HEK293T (cell line): Measurements from ENCODE around the gene CDC25A.

ENCODE experiments used
- CTCF ChIA-PET: fragments of 350-600 bp; formaldehyde crosslinking; extraction: SDS; loops from one replicate; lab custom pipeline; 2021; ENCODE audit warnings: antibody characterized with exemption, inconsistent platforms; lab: Yijun Ruan, JAX
- POLR2A ChIA-PET: fragments of 350-600 bp; formaldehyde crosslinking; extraction: SDS; loops from one replicate; lab custom pipeline; 2020; ENCODE audit warnings: antibody characterized with exemption, inconsistent platforms; lab: Yijun Ruan, JAX
- DNase-seq: peaks from one replicate; pipeline ENCODE4 v3.0.0; 2012; ENCODE audit warnings: mixed read lengths; ENCODE audit errors: extremely low spot score
- ARNT ChIP-seq: fragments of 450-650 bp; IDR thresholded peaks from 2 replicates; pipeline ENCODE4 v1.6.1; 2017; ENCODE audit warnings: mild to moderate bottlenecking
- BHLHE40 ChIP-seq: fragments of 450-650 bp; IDR thresholded peaks from 2 replicates; pipeline ENCODE4 v1.6.1; 2016; ENCODE audit warnings: mild to moderate bottlenecking, moderate library complexity, borderline replicate concordance
- CTBP1 ChIP-seq: fragments of 450-650 bp; IDR thresholded peaks from 2 replicates; pipeline ENCODE4 v1.6.1; 2016; ENCODE audit warnings: borderline replicate concordance
- ELF4 ChIP-seq: fragments of 450-650 bp; IDR thresholded peaks from 2 replicates; pipeline ENCODE4 v1.6.1; 2017; ENCODE audit warnings: antibody characterized with exemption
- FOXA1 ChIP-seq: fragments of 450-650 bp; IDR thresholded peaks from 2 replicates; pipeline ENCODE4 v1.6.1; 2016; ENCODE audit warnings: mild to moderate bottlenecking
- FOXK2 ChIP-seq: fragments of 450-650 bp; IDR thresholded peaks from 2 replicates; pipeline ENCODE4 v1.6.1; 2016; ENCODE audit warnings: mild to moderate bottlenecking
- FOXM1 ChIP-seq: fragments of 450-650 bp; IDR thresholded peaks from 2 replicates; pipeline ENCODE4 v1.6.1; 2017; ENCODE audit warnings: mild to moderate bottlenecking, borderline replicate concordance
- HDGF ChIP-seq: fragments of 450-650 bp; IDR thresholded peaks from 2 replicates; pipeline ENCODE4 v1.6.1; 2017; ENCODE audit warnings: antibody characterized with exemption, borderline replicate concordance
- L3MBTL2 ChIP-seq: fragments of 450-650 bp; conservative IDR thresholded peaks from 2 replicates; pipeline ENCODE4 v1.6.1; 2016; ENCODE audit warnings: mild to moderate bottlenecking
- LEF1 ChIP-seq: fragments of 450-650 bp; IDR thresholded peaks from 2 replicates; pipeline ENCODE4 v1.6.1; 2017; ENCODE audit warnings: mild to moderate bottlenecking, borderline replicate concordance
- NFRKB ChIP-seq: fragments of 450-650 bp; IDR thresholded peaks from 2 replicates; pipeline ENCODE4 v1.6.1; 2016; ENCODE audit warnings: mild to moderate bottlenecking, moderate library complexity
- SP1 ChIP-seq: fragments of 450-650 bp; IDR thresholded peaks from 2 replicates; pipeline ENCODE4 v1.6.1; 2017
- SUZ12 ChIP-seq: fragments of 450-650 bp; IDR thresholded peaks from 2 replicates; pipeline ENCODE4 v1.6.1; 2016; ENCODE audit warnings: mild to moderate bottlenecking
- TARDBP ChIP-seq: fragments of 450-650 bp; IDR thresholded peaks from 2 replicates; pipeline ENCODE4 v1.6.1; 2016
- ZNF384 ChIP-seq: fragments of 450-650 bp; IDR thresholded peaks from 2 replicates; pipeline ENCODE4 v1.6.1; 2016
- TF ChIP-seq, protein P1 (sequence below): fragments of 450-650 bp; IDR thresholded peaks from 2 replicates; pipeline ENCODE4 v1.6.1; 2016

The CDC25A gene

DNA sequence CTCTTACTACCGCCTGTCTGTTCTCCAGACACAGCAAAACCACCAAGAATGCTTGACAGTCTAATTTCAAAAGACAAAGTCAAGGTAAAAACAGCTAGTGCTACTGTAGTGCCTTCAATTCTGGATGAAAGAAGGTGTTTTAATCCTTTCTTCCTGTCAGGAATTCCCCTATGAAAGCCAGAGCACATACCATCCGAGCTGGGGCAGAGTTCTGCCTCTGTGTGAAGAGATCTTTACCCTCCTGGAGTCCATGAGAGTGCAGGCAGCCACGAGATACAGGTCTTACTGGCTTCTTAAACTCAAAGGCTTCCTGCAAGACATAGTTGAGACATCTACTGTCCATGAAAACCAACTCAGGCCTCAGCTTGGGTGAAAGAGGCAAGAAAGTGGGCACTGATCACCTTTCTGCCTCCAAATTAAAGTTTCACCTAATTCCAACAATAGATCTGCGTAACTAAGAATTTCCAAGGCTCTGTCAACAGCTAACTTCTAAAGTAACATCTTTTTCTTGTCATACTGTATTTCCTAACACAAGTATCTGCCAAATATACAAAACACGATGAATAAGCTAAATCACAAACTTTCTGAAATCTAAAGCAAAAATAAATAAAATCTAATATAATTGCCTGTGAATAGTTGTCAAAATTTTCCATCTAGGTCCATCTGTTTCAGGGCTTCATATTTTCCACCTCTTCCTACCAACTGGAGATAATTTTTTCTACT, 7.5 kb downstream of the CDC25A start:
- ChIA-PET POLR2A (no interaction called here), CTCF (interaction anchor here (2.5 kb wide), 1 partner anchor 22 kb away, joined by 10 read pairs; no protein-coding TSS in a partner anchor)
- DNase-seq = no peak
- TF ChIP-seq FOXK2 (no peak), BHLHE40 (no peak), FOXM1 (no peak), ZNF384 (no peak)
- TF ChIP-seq, protein P1, sequence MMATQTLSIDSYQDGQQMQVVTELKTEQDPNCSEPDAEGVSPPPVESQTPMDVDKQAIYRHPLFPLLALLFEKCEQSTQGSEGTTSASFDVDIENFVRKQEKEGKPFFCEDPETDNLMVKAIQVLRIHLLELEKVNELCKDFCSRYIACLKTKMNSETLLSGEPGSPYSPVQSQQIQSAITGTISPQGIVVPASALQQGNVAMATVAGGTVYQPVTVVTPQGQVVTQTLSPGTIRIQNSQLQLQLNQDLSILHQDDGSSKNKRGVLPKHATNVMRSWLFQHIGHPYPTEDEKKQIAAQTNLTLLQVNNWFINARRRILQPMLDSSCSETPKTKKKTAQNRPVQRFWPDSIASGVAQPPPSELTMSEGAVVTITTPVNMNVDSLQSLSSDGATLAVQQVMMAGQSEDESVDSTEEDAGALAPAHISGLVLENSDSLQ = no peak

DNA sequence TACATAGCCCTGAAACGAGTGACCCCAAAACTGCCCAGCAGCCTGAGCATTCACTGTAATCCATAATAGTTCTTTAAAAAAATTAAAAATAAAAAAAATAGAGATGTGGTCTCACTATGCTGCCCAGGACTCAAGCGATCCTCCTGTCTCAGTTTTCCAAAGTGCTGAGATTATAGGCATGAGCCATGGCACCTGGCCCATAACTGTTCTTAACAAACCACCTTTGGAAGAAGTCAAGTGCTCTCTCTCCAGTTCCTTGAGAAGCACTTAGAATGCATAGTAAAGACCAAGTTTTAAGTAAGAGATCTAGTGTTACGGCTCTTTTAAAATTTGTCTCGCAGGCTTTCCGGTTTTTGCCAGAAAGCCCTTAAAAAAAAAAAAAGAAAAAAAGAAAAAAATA, 8.2 kb downstream of the CDC25A start:
- TF ChIP-seq, protein P1 = no peak
- TF ChIP-seq BHLHE40 (no peak), FOXK2 (no peak), ARNT (no peak), TARDBP (no peak)
- CTCF ChIA-PET = no interaction called here
- DNase-seq = no peak
- POLR2A ChIA-PET = no interaction called here

DNA sequence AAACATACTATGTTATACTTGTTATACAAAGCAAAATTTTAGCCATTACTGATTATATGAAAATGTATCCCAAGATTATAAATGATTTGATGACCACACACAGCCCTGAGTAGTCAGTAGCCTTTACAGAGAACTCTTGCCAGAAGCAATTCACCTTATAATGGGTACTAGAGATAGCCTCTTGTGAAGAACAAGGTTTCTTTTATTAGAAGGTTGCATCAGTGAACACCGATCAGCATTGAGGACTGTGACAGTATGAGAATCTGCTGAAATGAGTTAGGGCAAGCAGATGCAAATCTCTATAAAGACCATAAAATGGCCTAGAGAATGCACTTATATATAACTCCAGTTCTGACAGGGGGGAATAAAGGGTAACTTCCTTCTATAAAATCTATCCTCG, 10.1 kb downstream of the CDC25A start:
- CTCF ChIA-PET = no interaction called here
- POLR2A ChIA-PET = interaction anchor here (3.8 kb wide), 1 partner anchor 9 kb away, joined by 11 read pairs; the partner anchor contains the start of gene CDC25A
- no peak for DNase-seq
- TF ChIP-seq CTBP1 (no peak), ELF4 (no peak), FOXM1 (no peak), FOXA1 (no peak), BHLHE40 (no peak), L3MBTL2 (no peak), ZNF384 (no peak), FOXK2 (no peak), ARNT (no peak), TARDBP (no peak), SUZ12 (no peak), NFRKB (no peak), SP1 (no peak), HDGF (no peak), LEF1 (no peak)
- TF ChIP-seq, protein P1 = no peak

DNA sequence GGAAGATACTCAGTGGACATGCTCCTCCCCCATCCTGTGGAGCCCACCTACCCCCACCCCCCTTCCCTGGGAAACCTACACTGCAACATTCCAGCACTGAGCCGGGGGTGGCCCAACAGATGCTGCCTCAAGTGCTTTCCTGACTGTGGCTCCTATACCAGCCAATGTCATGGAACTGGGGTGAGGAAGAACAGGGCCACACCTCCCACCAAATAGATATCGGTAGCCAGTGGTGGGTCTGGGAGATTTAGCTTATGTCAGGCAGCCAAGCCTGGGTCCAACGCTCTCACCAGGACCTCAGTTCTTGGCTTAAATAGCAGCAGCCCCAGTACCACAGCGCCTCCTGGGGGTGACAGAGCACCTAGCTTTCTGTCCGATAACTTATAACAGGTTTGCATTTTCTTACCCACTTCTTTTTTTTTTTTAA, 30.3 kb downstream of the CDC25A start:
- CTCF ChIA-PET = interaction anchor here (0.6 to 1.7 kb wide), 10 partner anchors 9 to 333 kb away, joined by 3 to 10 read pairs (median 4); no protein-coding TSS in a partner anchor
- POLR2A ChIA-PET = interaction anchor here (1.1 kb wide), 1 partner anchor 30 kb away, joined by 5 read pairs; the partner anchor contains the start of gene CDC25A
- DNase-seq = peak; percentile 72
- TF ChIP-seq TARDBP (no peak), ZNF384 (peak; percentile 48; the same call in 1 of the 2 replicates)

DNA sequence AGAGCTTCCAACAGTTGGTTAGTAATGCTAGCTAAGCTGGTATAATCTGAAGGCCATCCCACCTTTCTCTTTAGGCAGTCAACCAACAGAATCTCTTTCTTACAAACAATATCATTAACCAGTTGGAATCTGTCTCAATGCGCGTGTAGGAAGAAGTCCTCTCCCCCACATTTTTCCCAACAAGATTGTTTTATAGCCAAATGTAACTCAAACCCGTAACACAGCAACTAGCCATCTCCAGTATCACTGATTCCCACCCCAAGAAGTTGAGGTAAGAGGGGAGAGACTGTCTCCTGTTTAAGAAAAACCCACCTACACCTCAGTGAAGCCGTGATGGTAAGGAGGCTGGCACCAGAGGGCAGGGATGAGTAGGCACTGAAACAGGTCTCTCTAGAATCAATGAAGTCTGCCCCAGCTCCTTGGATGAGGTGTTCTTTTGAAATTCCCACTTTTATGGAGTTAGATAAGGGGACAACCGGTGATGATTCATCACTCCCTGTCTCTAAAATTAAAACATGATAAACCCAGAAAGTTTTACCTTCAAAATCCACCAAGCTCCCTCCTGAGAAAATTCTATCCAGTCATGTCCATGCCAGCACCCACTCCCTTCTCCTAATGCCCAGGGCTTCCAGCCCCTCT, 30.9 kb downstream of the CDC25A start:
- CTCF ChIA-PET = interaction anchor here (0.8 to 1.7 kb wide), 9 partner anchors 9 to 332 kb away, joined by 3 to 10 read pairs (median 4); no protein-coding TSS in a partner anchor
- DNase-seq = no peak
- no peak for TF ChIP-seq FOXA1
- TF ChIP-seq LEF1 = no peak
- TF ChIP-seq L3MBTL2 = no peak
- no peak for TF ChIP-seq ARNT
- TF ChIP-seq CTBP1 = no peak
- no peak for TF ChIP-seq FOXK2
- TF ChIP-seq SUZ12 = no peak
- TF ChIP-seq HDGF = no peak
- no peak for TF ChIP-seq NFRKB
- POLR2A ChIA-PET = interaction anchor here (1.1 kb wide), 1 partner anchor 31 kb away, joined by 5 read pairs; the partner anchor contains the start of gene CDC25A

DNA sequence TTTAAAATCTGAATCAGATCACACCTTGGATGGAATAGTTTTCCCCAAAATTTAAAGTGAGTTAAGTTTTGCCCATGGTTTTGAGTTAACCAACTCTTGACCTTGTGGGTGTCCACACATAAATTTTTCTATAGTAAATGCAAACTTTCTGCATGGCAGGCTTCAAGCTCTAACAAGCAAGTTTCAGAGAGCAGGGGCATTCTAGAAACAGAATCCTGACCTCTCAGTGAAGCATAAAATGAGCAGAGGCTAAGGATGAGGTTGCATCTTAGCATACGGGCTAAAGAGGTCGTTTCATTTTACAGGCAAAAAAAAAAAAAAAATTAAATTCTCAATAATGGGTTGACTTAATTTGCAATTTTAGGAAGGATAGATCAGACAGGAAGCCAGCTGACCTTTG, 32.1 kb downstream of the CDC25A start:
- ChIA-PET POLR2A (interaction anchor here (0.5 kb wide), 1 partner anchor 757 kb away, joined by 3 read pairs; no protein-coding TSS in a partner anchor), CTCF (interaction anchor here (0.7 to 1.2 kb wide), 2 partner anchors 306 to 634 kb away, joined by 3 read pairs; no protein-coding TSS in a partner anchor)
- TF ChIP-seq ELF4 (no peak), TARDBP (no peak), FOXA1 (no peak), FOXM1 (no peak), BHLHE40 (no peak), NFRKB (no peak), L3MBTL2 (no peak), SUZ12 (no peak), CTBP1 (no peak), ARNT (no peak), ZNF384 (no peak), FOXK2 (no peak), LEF1 (no peak)
- TF ChIP-seq, protein P1 = no peak
- DNase-seq = no peak
